ENCODE results near the gene SCN4B. TPM values are rescaled to one million over a fixed set of nuclear protein-coding genes. Genes with fewer than 3 reads are reported as not detected.

Gene SCN4B
- total RNA-seq, 1 donor from 2014 or later: 0.89 TPM

GRCh38 chr11:118153976-118154375 lies 1.4 kb upstream of the SCN4B start:
- H3K27me3 ChIP-seq (ENCODE audit: insufficient read depth, low read length): peaks cover 65% of the 10 kb centered on the region
- peaks cover 89% of the 10 kb centered on the region for H3K27me3 Mint-ChIP-seq (ENCODE audit: low read depth, unreplicated experiment)
- H4K20me1 ChIP-seq (ENCODE audit: insufficient read depth, low read length): no peaks in the 10 kb centered on the region
- no peaks in the 10 kb centered on the region for H3K36me3 Mint-ChIP-seq (ENCODE audit: low read depth, unreplicated experiment)
- peak overlapping the region; percentile 68 for H3K4me3 Mint-ChIP-seq (ENCODE audit: unreplicated experiment)
- H3K27ac ChIP-seq (ENCODE audit: low read depth, low read length): no peak overlapping the region
- DNase-seq (ENCODE audit: low read depth) (no peak), FAIRE-seq (no peak)
- H3K79me2 ChIP-seq (ENCODE audit: insufficient read depth, low read length): no peaks in the 10 kb centered on the region
- no peak overlapping the region for H3K27ac Mint-ChIP-seq (ENCODE audit: unreplicated experiment)
- H3K4me2 ChIP-seq (ENCODE audit: low read length): no peak overlapping the region
- peaks cover 7% of the 10 kb centered on the region for H3K4me1 ChIP-seq (ENCODE audit: insufficient read depth, low read length)
- no peak for TF ChIP-seq CTCF (IDR thresholded peaks at IDR 0.05; ENCODE audit: insufficient read depth, low read depth, low read length)
- TF ChIP-seq EZH2 (IDR thresholded peaks at IDR 0.05; ENCODE audit: insufficient read depth, low read length): no peak
- no peaks in the 10 kb centered on the region for H3K4me1 Mint-ChIP-seq (ENCODE audit: low read depth, unreplicated experiment)
- no peak overlapping the region for H3K4me3 ChIP-seq (ENCODE audit: insufficient read depth, low read depth, low read length)
- no peaks in the 10 kb centered on the region for H3K9me3 ChIP-seq (ENCODE audit: insufficient read depth, low read depth, low read length)
- no peaks in the 10 kb centered on the region for H3K36me3 ChIP-seq (ENCODE audit: insufficient read depth, low read length)
- H2AFZ ChIP-seq (ENCODE audit: low read depth, low read length): no peak overlapping the region
- H3K9ac ChIP-seq (ENCODE audit: low read length): no peak overlapping the region
- no peaks in the 10 kb centered on the region for H3K9me3 Mint-ChIP-seq (ENCODE audit: unreplicated experiment)

GRCh38 chr11:118153516-118153915 lies 893 bp upstream of the SCN4B start:
- FAIRE-seq (no peak), DNase-seq (ENCODE audit: low read depth) (no peak)
- Mint-ChIP-seq H3K9me3 (ENCODE audit: unreplicated experiment) (no peaks in the 10 kb centered on the region), H3K4me3 (ENCODE audit: unreplicated experiment) (peak overlapping the region; percentile 68), H3K4me1 (ENCODE audit: low read depth, unreplicated experiment) (no peaks in the 10 kb centered on the region), H3K27me3 (ENCODE audit: low read depth, unreplicated experiment) (peaks cover 89% of the 10 kb centered on the region), H3K36me3 (ENCODE audit: low read depth, unreplicated experiment) (no peaks in the 10 kb centered on the region), H3K27ac (ENCODE audit: unreplicated experiment) (no peak overlapping the region)
- Histone ChIP-seq H3K9me3 (ENCODE audit: insufficient read depth, low read depth, low read length) (no peaks in the 10 kb centered on the region), H3K4me3 (ENCODE audit: insufficient read depth, low read depth, low read length) (no peak overlapping the region), H4K20me1 (ENCODE audit: insufficient read depth, low read length) (no peaks in the 10 kb centered on the region), H3K79me2 (ENCODE audit: insufficient read depth, low read length) (no peaks in the 10 kb centered on the region), H2AFZ (ENCODE audit: low read depth, low read length) (no peak overlapping the region), H3K36me3 (ENCODE audit: insufficient read depth, low read length) (no peaks in the 10 kb centered on the region), H3K27ac (ENCODE audit: low read depth, low read length) (no peak overlapping the region), H3K9ac (ENCODE audit: low read length) (no peak overlapping the region), H3K4me2 (ENCODE audit: low read length) (peak overlapping the region; percentile 90), H3K4me1 (ENCODE audit: insufficient read depth, low read length) (peaks cover 9% of the 10 kb centered on the region), H3K27me3 (ENCODE audit: insufficient read depth, low read length) (peaks cover 65% of the 10 kb centered on the region)
- TF ChIP-seq CTCF (IDR thresholded peaks at IDR 0.05; ENCODE audit: insufficient read depth, low read depth, low read length): no peak
- TF ChIP-seq EZH2 (IDR thresholded peaks at IDR 0.05; ENCODE audit: insufficient read depth, low read length): no peak

- no peaks in the 10 kb centered on the region for H3K36me3 ChIP-seq (ENCODE audit: insufficient read depth, low read length)
- Mint-ChIP-seq H3K4me1 (ENCODE audit: low read depth, unreplicated experiment) (no peaks in the 10 kb centered on the region), H3K36me3 (ENCODE audit: low read depth, unreplicated experiment) (no peaks in the 10 kb centered on the region), H3K4me3 (ENCODE audit: unreplicated experiment) (peak overlapping the region; percentile 67), H3K9me3 (ENCODE audit: unreplicated experiment) (no peaks in the 10 kb centered on the region), H3K27me3 (ENCODE audit: low read depth, unreplicated experiment) (peaks cover 87% of the 10 kb centered on the region), H3K27ac (ENCODE audit: unreplicated experiment) (no peak overlapping the region)
- FAIRE-seq (no peak), DNase-seq (ENCODE audit: low read depth) (no peak)
- no peaks in the 10 kb centered on the region for H3K9me3 ChIP-seq (ENCODE audit: insufficient read depth, low read depth, low read length)
- H4K20me1 ChIP-seq (ENCODE audit: insufficient read depth, low read length): no peaks in the 10 kb centered on the region
- peak overlapping the region; percentile 90 for H3K4me2 ChIP-seq (ENCODE audit: low read length)
- H3K9ac ChIP-seq (ENCODE audit: low read length): peak overlapping the region; percentile 27
- no peak overlapping the region for H3K27ac ChIP-seq (ENCODE audit: low read depth, low read length)
- peaks cover 12% of the 10 kb centered on the region for H3K4me1 ChIP-seq (ENCODE audit: insufficient read depth, low read length)
- TF ChIP-seq CTCF (IDR thresholded peaks at IDR 0.05; ENCODE audit: insufficient read depth, low read depth, low read length) (no peak), EZH2 (IDR thresholded peaks at IDR 0.05; ENCODE audit: insufficient read depth, low read length) (no peak)
- H3K79me2 ChIP-seq (ENCODE audit: insufficient read depth, low read length): no peaks in the 10 kb centered on the region
- peaks cover 52% of the 10 kb centered on the region for H3K27me3 ChIP-seq (ENCODE audit: insufficient read depth, low read length)
- H2AFZ ChIP-seq (ENCODE audit: low read depth, low read length): peak overlapping the region; percentile 71
- H3K4me3 ChIP-seq (ENCODE audit: insufficient read depth, low read depth, low read length): peak overlapping the region; percentile 52
These were observed 537 bp downstream of the SCN4B start for GRCh38 chr11:118152020-118152551.
